ENCODE results near the gene HBA2.
"Not testable (repeated sequence)": the region's sequence is repeated elsewhere in the genome, so short reads cannot be mapped to it uniquely, and the experiment has no call there.

DNA sequence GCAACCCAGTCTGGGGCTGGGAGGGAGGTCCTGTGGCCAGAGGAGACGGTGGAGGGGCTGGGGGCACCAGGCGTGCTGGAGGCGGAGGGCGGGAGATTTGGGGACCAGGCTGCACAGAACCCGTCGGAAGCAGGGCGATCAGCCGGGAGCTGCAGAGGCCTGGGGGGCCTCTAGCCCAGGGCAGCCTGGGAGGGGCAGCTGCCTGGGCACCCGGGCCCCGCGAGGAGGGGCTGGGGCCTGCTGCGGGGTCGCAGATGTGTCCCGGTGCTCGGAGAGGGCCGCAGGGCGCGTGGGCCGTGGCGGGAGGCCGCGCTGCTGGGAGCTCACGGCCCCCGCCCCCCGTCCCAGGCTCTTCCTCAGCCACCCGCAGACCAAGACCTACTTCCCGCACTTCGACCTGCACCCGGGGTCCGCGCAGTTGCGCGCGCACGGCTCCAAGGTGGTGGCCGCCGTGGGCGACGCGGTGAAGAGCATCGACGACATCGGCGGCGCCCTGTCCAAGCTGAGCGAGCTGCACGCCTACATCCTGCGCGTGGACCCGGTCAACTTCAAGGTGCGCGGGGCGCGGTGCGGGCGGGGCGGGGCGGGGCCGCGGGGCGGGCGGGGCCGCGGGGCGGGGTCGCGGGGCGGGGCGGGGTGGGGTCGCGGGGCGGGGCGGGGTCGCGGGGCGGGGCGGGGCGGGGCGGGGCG is 8.4 kb upstream of the HBA2 start:
- TF ChIP-seq EZH2phosphoT487 (IDR thresholded peaks at IDR 0.05; ENCODE audit: borderline replicate concordance, low read length); EZH2 (IDR thresholded peaks at IDR 0.05; ENCODE audit: low read length, unreplicated experiment): not testable (repeated sequence)
- TF ChIP-seq, protein P1, sequence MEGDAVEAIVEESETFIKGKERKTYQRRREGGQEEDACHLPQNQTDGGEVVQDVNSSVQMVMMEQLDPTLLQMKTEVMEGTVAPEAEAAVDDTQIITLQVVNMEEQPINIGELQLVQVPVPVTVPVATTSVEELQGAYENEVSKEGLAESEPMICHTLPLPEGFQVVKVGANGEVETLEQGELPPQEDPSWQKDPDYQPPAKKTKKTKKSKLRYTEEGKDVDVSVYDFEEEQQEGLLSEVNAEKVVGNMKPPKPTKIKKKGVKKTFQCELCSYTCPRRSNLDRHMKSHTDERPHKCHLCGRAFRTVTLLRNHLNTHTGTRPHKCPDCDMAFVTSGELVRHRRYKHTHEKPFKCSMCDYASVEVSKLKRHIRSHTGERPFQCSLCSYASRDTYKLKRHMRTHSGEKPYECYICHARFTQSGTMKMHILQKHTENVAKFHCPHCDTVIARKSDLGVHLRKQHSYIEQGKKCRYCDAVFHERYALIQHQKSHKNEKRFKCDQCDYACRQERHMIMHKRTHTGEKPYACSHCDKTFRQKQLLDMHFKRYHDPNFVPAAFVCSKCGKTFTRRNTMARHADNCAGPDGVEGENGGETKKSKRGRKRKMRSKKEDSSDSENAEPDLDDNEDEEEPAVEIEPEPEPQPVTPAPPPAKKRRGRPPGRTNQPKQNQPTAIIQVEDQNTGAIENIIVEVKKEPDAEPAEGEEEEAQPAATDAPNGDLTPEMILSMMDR (conservative IDR thresholded peaks at IDR 0.05; ENCODE audit: low read depth, low read length): not testable (repeated sequence)

All from PC-3 (cell line).